Measurements from ENCODE around the gene SMAP1. TPM values are rescaled to one million over a fixed set of nuclear protein-coding genes. Genes with fewer than 3 reads are reported as not detected.
A peak's percentile ranks its signal among the peaks of the same experiment; 100 is the strongest.

The SMAP1 gene
- total RNA-seq, 1 donor, result 20.3 TPM

GRCh38 chr6:70831427-70831826, 163.7 kb downstream of the SMAP1 start:
- no peak for TF ChIP-seq CTCF (IDR thresholded peaks at IDR 0.05; ENCODE audit: insufficient read depth, low read depth, low read length)
- H3K4me3 ChIP-seq (ENCODE audit: low read depth, low read length), result no peak overlapping the region
- DNase-seq (ENCODE audit: low read depth), result no peak

DNA sequence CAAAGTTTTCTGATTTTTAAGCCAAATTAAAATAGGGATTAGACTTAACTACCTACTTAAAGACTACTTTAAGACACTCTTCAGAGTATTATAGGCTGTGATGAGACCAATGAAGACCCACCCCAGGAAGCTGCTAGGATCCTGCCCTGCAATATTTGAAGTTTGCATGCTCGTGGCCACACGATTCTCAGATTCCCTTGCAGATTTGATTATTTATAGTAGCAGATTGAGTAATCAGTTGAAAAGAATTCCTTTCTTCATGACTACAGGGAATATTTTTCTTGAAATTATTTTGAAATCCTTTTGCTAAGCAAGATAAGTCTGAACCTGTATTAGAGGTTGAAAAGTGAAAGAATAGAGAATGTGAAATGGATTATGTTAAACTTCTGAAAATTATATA, 166.8 kb downstream of the SMAP1 start:
- no peak overlapping the region for H3K4me3 ChIP-seq (ENCODE audit: low read depth, low read length)
- DNase-seq (ENCODE audit: low read depth), result peak; percentile 31
- no peak for TF ChIP-seq CTCF (IDR thresholded peaks at IDR 0.05; ENCODE audit: insufficient read depth, low read depth, low read length)

DNA sequence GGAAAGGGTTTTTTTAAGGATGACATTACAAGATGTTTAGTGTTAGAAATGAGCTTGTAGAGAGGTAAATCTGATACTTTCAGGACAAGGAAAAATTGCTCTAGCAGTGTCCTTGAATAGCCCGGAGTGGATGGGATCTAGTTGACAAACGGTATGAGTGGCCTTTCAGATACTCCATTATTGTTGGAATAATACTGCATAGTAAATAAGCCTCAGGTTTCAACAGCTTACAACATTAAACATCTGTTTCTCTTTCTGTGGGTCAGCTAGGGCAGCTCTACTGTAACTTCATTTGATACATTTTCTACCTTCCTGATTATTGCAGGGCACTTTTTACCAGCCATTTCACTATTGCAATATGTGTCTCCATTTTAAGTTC, 171.2 kb downstream of the SMAP1 start:
- DNase-seq (ENCODE audit: low read depth), result peak; percentile 10
- no peak overlapping the region for H3K4me3 ChIP-seq (ENCODE audit: low read depth, low read length)
- TF ChIP-seq CTCF (IDR thresholded peaks at IDR 0.05; ENCODE audit: insufficient read depth, low read depth, low read length), result no peak

DNA sequence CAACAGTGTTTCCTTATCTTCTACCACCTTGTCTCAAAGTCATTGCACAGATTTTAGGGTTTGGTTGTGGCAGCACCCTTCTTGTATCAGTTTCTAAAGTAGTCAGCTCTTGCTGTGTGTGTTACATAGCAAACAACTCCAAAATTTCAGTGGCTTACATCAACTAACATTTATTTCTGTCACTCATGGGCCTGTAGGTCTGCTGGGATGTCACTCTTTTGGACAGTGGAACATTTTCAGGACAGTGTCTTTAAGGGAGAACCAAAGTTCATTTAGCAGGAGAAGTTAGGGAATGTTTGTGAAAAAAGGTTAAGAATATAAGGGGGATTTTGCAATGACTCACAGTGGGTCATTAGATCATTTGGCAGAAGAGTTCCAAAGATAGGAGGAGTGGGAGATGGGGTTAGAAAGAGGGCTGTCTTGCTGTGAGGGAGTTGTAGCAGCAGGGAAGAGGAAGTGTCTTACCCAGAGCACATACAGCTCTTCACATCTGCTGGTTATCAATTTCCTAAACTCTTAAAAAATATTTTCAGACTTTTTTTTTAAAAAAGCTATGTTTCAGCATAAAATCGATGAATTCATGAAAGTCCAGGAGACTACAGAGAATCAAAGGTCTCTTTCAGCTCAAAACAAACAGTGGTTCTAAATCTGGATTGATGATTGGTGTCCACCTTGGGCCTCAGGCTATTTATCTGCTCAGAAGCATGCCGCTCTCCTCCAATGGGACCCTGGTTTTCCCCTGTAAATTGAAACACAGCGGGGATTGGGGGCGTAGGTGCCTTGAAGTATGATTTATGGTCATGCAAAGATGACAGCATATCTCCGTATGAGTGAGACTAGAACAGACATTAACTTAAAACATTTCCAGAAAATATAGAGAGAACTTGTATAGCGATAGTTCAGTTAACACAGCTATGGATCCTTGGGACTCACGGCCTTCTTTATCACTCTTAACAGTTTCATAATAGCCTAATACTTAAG, 171.9 kb downstream of the SMAP1 start:
- TF ChIP-seq CTCF (IDR thresholded peaks at IDR 0.05; ENCODE audit: insufficient read depth, low read depth, low read length), result no peak
- no peak for DNase-seq (ENCODE audit: low read depth)
- no peak overlapping the region for H3K4me3 ChIP-seq (ENCODE audit: low read depth, low read length)

DNA sequence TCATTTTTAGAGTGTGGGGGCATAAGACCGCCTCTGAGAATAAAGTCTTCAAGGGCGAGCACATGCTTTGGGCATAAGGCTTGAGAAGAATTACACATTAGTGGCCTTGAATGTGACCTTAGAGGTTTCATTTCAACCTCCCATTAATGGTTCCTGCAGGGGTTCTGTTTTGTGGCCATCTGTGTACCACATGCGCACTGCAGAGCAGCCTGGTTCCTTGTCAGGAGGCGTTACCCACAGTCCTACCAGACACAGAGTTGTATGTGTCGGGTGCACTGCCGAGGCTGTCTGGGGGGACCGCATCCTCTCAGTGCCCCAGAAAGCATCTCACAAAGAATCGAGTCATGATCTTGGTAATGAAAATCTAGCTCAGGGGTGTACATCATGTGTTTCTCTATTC, 173.4 kb downstream of the SMAP1 start:
- H3K4me3 ChIP-seq (ENCODE audit: low read depth, low read length), result no peak overlapping the region
- no peak for DNase-seq (ENCODE audit: low read depth)
- no peak for TF ChIP-seq CTCF (IDR thresholded peaks at IDR 0.05; ENCODE audit: insufficient read depth, low read depth, low read length)

DNA sequence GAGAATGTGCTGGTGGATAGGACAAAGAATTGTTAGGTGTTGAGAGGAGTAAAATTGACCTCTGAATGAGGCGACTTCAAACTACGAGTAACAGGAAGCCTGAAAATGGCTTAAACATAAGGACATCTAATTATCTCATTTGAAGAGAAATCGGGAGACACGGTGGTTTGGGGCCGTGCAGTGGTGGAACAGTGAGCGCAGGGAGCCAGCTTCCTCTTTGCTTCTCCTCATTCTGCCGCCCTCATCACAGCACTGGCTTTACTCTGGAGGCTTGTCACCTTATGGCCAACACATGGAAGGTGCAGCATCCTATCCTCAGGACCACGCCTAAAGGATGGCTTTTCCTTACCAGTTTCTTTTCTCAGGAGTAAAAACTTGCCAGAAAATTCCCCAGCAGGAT, 174.9 kb downstream of the SMAP1 start:
- H3K4me3 ChIP-seq (ENCODE audit: low read depth, low read length), result no peak overlapping the region
- no peak for TF ChIP-seq CTCF (IDR thresholded peaks at IDR 0.05; ENCODE audit: insufficient read depth, low read depth, low read length)
- no peak for DNase-seq (ENCODE audit: low read depth)
